HG03565 (cell line): Measurements from ENCODE around the gene GSK3B.
"Not testable (repeated sequence)": the region's sequence is repeated elsewhere in the genome, so short reads cannot be mapped to it uniquely, and the experiment has no call there.

ENCODE experiments used
- ATAC-seq: cut with Tn5 transposase; IDR thresholded peaks from one replicate; pipeline ENCODE4 v1.9.1; 2021; ENCODE audit warnings: mild to moderate bottlenecking, moderate library complexity; ENCODE audit not compliant: unreplicated experiment

The GSK3B gene

GRCh38 chr3:120057626-120058025, 36.6 kb downstream of the GSK3B start:
- no peak for ATAC-seq

GRCh38 chr3:120057029-120057428, 37.2 kb downstream of the GSK3B start:
- no peak for ATAC-seq

- not testable (repeated sequence) for ATAC-seq
Observed at GRCh38 chr3:120053647-120054046, 40.6 kb downstream of the GSK3B start.

- no peak for ATAC-seq
Observed at GRCh38 chr3:120052677-120053076, 41.6 kb downstream of the GSK3B start.

GRCh38 chr3:120052225-120052624, 42.0 kb downstream of the GSK3B start:
- no peak for ATAC-seq

GRCh38 chr3:120051570-120051969, 42.7 kb downstream of the GSK3B start:
- not testable (repeated sequence) for ATAC-seq

- no peak for ATAC-seq
Observed at GRCh38 chr3:120049881-120050539, 44.2 kb downstream of the GSK3B start.

- no peak for ATAC-seq
Observed at GRCh38 chr3:120049072-120049471, 45.2 kb downstream of the GSK3B start.

GRCh38 chr3:120048355-120049041, 45.7 kb downstream of the GSK3B start:
- ATAC-seq, result no peak

GRCh38 chr3:120047686-120048085, 46.6 kb downstream of the GSK3B start:
- ATAC-seq, result no peak

GRCh38 chr3:120040813-120041377, 53.4 kb downstream of the GSK3B start:
- ATAC-seq, result no peak

GRCh38 chr3:120039642-120040610, 54.3 kb downstream of the GSK3B start:
- ATAC-seq, result no peak

GRCh38 chr3:120033596-120033995, 60.7 kb downstream of the GSK3B start:
- ATAC-seq, result no peak

- ATAC-seq, result no peak
Observed at GRCh38 chr3:120031561-120031960, 62.7 kb downstream of the GSK3B start.

- ATAC-seq, result no peak
Observed at GRCh38 chr3:120029749-120030148, 64.5 kb downstream of the GSK3B start.

GRCh38 chr3:120028271-120029047, 65.8 kb downstream of the GSK3B start:
- no peak for ATAC-seq

GRCh38 chr3:120027226-120027625, 67.0 kb downstream of the GSK3B start:
- no peak for ATAC-seq

GRCh38 chr3:120025520-120025919, 68.7 kb downstream of the GSK3B start:
- no peak for ATAC-seq

GRCh38 chr3:120024103-120024502, 70.1 kb downstream of the GSK3B start:
- ATAC-seq, result no peak

- ATAC-seq, result no peak
Observed at GRCh38 chr3:120022729-120023128, 71.5 kb downstream of the GSK3B start.
